ENCODE data around the gene ADORA1. TPM values are rescaled to one million over a fixed set of nuclear protein-coding genes. Genes with fewer than 3 reads are reported as not detected.

ADORA1 gene
- total RNA-seq, 1 donor from 2014 or later, result 3.8 TPM

GRCh38 chr1:203097001-203097400, 30.5 kb upstream of the ADORA1 start:
- no peak overlapping the region for H3K4me3 Mint-ChIP-seq
- peaks cover 5% of the 10 kb centered on the region for H3K36me3 Mint-ChIP-seq
- TF ChIP-seq CTCF (IDR thresholded peaks at IDR 0.05; ENCODE audit: unreplicated experiment), result no peak
- H3K9me3 Mint-ChIP-seq, result peaks cover 31% of the 10 kb centered on the region
- DNase-seq (ENCODE audit: low spot score in 2 of 2, unreplicated experiment in 2 of 2), result no peak
- peaks cover 5% of the 10 kb centered on the region for H3K27me3 Mint-ChIP-seq (ENCODE audit: low read depth)
- no peaks in the 10 kb centered on the region for H3K4me1 Mint-ChIP-seq
- H3K27ac Mint-ChIP-seq, result no peak overlapping the region

- H3K27me3 Mint-ChIP-seq (ENCODE audit: low read depth), result peaks cover 3% of the 10 kb centered on the region
- no peak overlapping the region for H3K4me3 Mint-ChIP-seq
- peaks cover 28% of the 10 kb centered on the region for H3K9me3 Mint-ChIP-seq
- DNase-seq (ENCODE audit: low spot score in 2 of 2, unreplicated experiment in 2 of 2), result no peak
- TF ChIP-seq CTCF (IDR thresholded peaks at IDR 0.05; ENCODE audit: unreplicated experiment), result no peak
- no peak overlapping the region for H3K27ac Mint-ChIP-seq
- peaks cover 5% of the 10 kb centered on the region for H3K36me3 Mint-ChIP-seq
- H3K4me1 Mint-ChIP-seq, result no peaks in the 10 kb centered on the region
Measured at GRCh38 chr1:203098445-203098844, 29.1 kb upstream of the ADORA1 start.

GRCh38 chr1:203098914-203099520, 28.5 kb upstream of the ADORA1 start:
- no peak overlapping the region for H3K4me3 Mint-ChIP-seq
- peaks cover 28% of the 10 kb centered on the region for H3K9me3 Mint-ChIP-seq
- no peak for DNase-seq (ENCODE audit: low spot score in 2 of 2, unreplicated experiment in 2 of 2)
- H3K27me3 Mint-ChIP-seq (ENCODE audit: low read depth), result peaks cover 3% of the 10 kb centered on the region
- peaks cover 5% of the 10 kb centered on the region for H3K36me3 Mint-ChIP-seq
- no peak overlapping the region for H3K27ac Mint-ChIP-seq
- H3K4me1 Mint-ChIP-seq, result no peaks in the 10 kb centered on the region
- TF ChIP-seq CTCF (IDR thresholded peaks at IDR 0.05; ENCODE audit: unreplicated experiment), result no peak

- H3K27ac Mint-ChIP-seq, result no peak overlapping the region
- no peaks in the 10 kb centered on the region for H3K36me3 Mint-ChIP-seq
- no peak for DNase-seq (ENCODE audit: low spot score in 2 of 2, unreplicated experiment in 2 of 2)
- no peak for TF ChIP-seq CTCF (IDR thresholded peaks at IDR 0.05; ENCODE audit: unreplicated experiment)
- no peaks in the 10 kb centered on the region for H3K4me1 Mint-ChIP-seq
- H3K27me3 Mint-ChIP-seq (ENCODE audit: low read depth), result peaks cover 3% of the 10 kb centered on the region
- H3K9me3 Mint-ChIP-seq, result peaks cover 21% of the 10 kb centered on the region
- H3K4me3 Mint-ChIP-seq, result no peak overlapping the region
Measured at GRCh38 chr1:203099805-203100515, 27.6 kb upstream of the ADORA1 start.

GRCh38 chr1:203100516-203100869, 27.0 kb upstream of the ADORA1 start:
- no peak overlapping the region for H3K4me3 Mint-ChIP-seq
- no peak for DNase-seq (ENCODE audit: low spot score in 2 of 2, unreplicated experiment in 2 of 2)
- no peak for TF ChIP-seq CTCF (IDR thresholded peaks at IDR 0.05; ENCODE audit: unreplicated experiment)
- H3K36me3 Mint-ChIP-seq, result no peaks in the 10 kb centered on the region
- peaks cover 21% of the 10 kb centered on the region for H3K9me3 Mint-ChIP-seq
- no peaks in the 10 kb centered on the region for H3K4me1 Mint-ChIP-seq
- H3K27me3 Mint-ChIP-seq (ENCODE audit: low read depth), result peaks cover 6% of the 10 kb centered on the region
- H3K27ac Mint-ChIP-seq, result no peak overlapping the region

Measured in mesothelial cell of epicardium (in vitro differentiated cells).